Stomach (tissue), 9 donors: ENCODE results near the gene TWF1. TPM values are rescaled to one million over a fixed set of nuclear protein-coding genes. Genes with fewer than 3 reads are reported as not detected.
"Not testable (repeated sequence)": the region's sequence is repeated elsewhere in the genome, so short reads cannot be mapped to it uniquely, and the experiment has no call there.

ENCODE experiments used
- DNase-seq, 2 donors: peaks; one replicate each; pipeline versions ENCODE4 v3.0.0 to v3.0.0-alpha.2; 2013 to 2019
- H3K27ac ChIP-seq, 5 donors: fragments of 200-600 bp in 4 of 5; sonication (generic) in 4 of 5; one replicate each; pipeline ENCODE4 v1.5.1; 2013 to 2019; ENCODE audit warnings: mild to moderate bottlenecking in 1 of 5, moderate library complexity in 1 of 5
- H3K27me3 ChIP-seq, 3 donors: fragments of 200-600 bp; sonication (generic); one replicate each; pipeline ENCODE4 v1.5.1; 2017 to 2019; ENCODE audit warnings: mixed run types in 1 of 3
- H3K36me3 ChIP-seq, 4 donors: fragments of 200-600 bp; sonication (generic); 1 replicate in 3 of 4; 2 replicates in 1 of 4; pipeline ENCODE4 v1.5.1; 2016 to 2019
- H3K4me1 ChIP-seq, 4 donors: fragments of 200-600 bp; sonication (generic); one replicate each; pipeline ENCODE4 v1.5.1; 2016 to 2019
- H3K4me3 ChIP-seq, 4 donors: fragments of 200-600 bp; sonication (generic) in 3 of 4; one replicate each; pipeline ENCODE4 v1.5.1; 2016 to 2019; ENCODE audit warnings: mild to moderate bottlenecking in 1 of 4
- H3K9me3 ChIP-seq, 4 donors: fragments of 200-600 bp; sonication (generic); one replicate each; pipeline ENCODE4 v1.5.1; 2016 to 2019
- EP300 ChIP-seq: sonication (generic); formaldehyde crosslinking; IDR thresholded peaks from one replicate; pipeline ENCODE4 v1.6.1; 2017; ENCODE audit warnings: antibody characterized with exemption
- POLR2A ChIP-seq, 4 donors: fragments of 450-650 bp; IDR thresholded peaks; one replicate each; pipeline ENCODE4 v1.6.1; 2016; ENCODE audit warnings: antibody characterized with exemption in 4 of 4, control low read depth in 2 of 4, mild to moderate bottlenecking in 1 of 4, moderate library complexity in 1 of 4
- POLR2AphosphoS5 ChIP-seq, 3 donors: sonication (generic); formaldehyde crosslinking; IDR thresholded peaks; one replicate each; pipeline ENCODE4 v1.6.1; 2016; ENCODE audit warnings: antibody characterized with exemption in 3 of 3
- WGBS, 5 donors: extraction: QIAGEN DNeasy Blood & Tissue Kit in 3 of 5; methylation state at CpG; one replicate each; pipeline versions ENCODE4 v1.1.5 to v1.1.7; 2013 to 2018; 5-methylcytosine and 5-hydroxymethylcytosine counted together
- intact Hi-C: fragments of 100-400 bp; cut with DNase I; formaldehyde crosslinking; loops from one replicate; pipeline ENCODE4 v1.15.1; 2023; ENCODE audit warnings: low total_unique reads
- polyA plus RNA-seq, 3 donors: library from polyadenylated mRNA; stranded (reverse); fragments of 200-250 nt; gene quantifications; one replicate each; pipeline ENCODE4 v1.2.3, GENCODE V29; 2013
- total RNA-seq, 5 donors: library from RNA; depleted of rRNA; stranded (reverse); fragments of >200 nt; gene quantifications; one replicate each; pipeline versions ENCODE4 v1.1.0 to v1.2.3, GENCODE V29; 2014 to 2016
- TF ChIP-seq, protein P1 (sequence below), 7 experiments: fragments of 450-650 bp in 4 of 7; fragments of 200-600 bp in 3 of 7; sonication (generic) in 3 of 7; IDR thresholded peaks; one replicate each; pipeline ENCODE4 v1.5.1; 2016 to 2019; ENCODE audit warnings: antibody characterized with exemption in 7 of 7, control low read depth in 2 of 7, mild to moderate bottlenecking in 1 of 7
- donor health status: healthy with polysubstance abuse.
- donor health status: Bipolar disorder and iron deficiency.
- donor health status: healthy.

The TWF1 gene
- total and polyA plus RNA-seq, 8 donors, result 44.3 to 164 (median 71.7) TPM

- Histone ChIP-seq H3K27ac (peak overlapping the region; percentile 25 to 97 (median 89)), H3K4me1 (peaks cover 34 to 72% (median 45%) of the 10 kb centered on the region in 4 donors), H3K9me3 (no peaks in the 10 kb centered on the region), H3K36me3 (peaks cover 0 to 19% (median 3%) of the 10 kb centered on the region in 4 donors), H3K4me3 (peak overlapping the region; percentile 61 to 81 (median 66)), H3K27me3 (no peaks in the 10 kb centered on the region)
- intact Hi-C loops, result no loop called here
- DNase-seq, result peak; percentile 26 to 67
- WGBS, 5 donors, result 0 to 2% (median 1%) methylated on average over 16 to 18 of the region's 18 CpGs
- TF ChIP-seq EP300 (no peak), POLR2AphosphoS5 (IDR thresholded peaks at IDR 0.05) (no peak), POLR2A (IDR thresholded peaks at IDR 0.05) (no peak)
- TF ChIP-seq, protein P1, sequence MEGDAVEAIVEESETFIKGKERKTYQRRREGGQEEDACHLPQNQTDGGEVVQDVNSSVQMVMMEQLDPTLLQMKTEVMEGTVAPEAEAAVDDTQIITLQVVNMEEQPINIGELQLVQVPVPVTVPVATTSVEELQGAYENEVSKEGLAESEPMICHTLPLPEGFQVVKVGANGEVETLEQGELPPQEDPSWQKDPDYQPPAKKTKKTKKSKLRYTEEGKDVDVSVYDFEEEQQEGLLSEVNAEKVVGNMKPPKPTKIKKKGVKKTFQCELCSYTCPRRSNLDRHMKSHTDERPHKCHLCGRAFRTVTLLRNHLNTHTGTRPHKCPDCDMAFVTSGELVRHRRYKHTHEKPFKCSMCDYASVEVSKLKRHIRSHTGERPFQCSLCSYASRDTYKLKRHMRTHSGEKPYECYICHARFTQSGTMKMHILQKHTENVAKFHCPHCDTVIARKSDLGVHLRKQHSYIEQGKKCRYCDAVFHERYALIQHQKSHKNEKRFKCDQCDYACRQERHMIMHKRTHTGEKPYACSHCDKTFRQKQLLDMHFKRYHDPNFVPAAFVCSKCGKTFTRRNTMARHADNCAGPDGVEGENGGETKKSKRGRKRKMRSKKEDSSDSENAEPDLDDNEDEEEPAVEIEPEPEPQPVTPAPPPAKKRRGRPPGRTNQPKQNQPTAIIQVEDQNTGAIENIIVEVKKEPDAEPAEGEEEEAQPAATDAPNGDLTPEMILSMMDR (IDR thresholded peaks at IDR 0.05), result no peak
These were observed 47.8 kb downstream of the TWF1 start for GRCh38 chr12:43758247-43758727.

DNA sequence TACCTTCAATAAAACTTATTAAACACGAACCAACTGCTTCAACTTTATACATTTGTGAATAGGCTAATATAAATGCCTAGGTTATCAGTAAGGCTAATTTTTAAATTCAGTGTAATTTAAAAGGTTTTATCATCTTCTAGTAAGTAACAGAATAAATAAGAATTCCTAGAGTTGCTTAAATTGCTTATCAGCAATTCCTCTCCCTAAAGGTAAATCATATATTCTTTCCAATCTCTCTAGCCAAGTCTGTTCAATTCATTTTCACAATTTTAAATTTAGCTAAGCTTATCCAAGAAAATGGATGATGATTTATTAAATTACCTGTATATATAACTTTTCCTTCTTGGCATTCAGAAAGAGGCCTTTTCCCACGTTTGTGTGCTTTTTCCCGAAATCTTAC is 52.1 kb downstream of the TWF1 start:
- Histone ChIP-seq H3K9me3 (no peaks in the 10 kb centered on the region), H3K4me1 (peaks cover 8 to 36% (median 15%) of the 10 kb centered on the region in 4 donors), H3K27ac (no peak overlapping the region), H3K36me3 (peaks cover 0 to 26% (median 8%) of the 10 kb centered on the region in 4 donors), H3K27me3 (no peaks in the 10 kb centered on the region), H3K4me3 (no peak overlapping the region)
- DNase-seq, result no peak
- intact Hi-C loops, result no loop called here
- WGBS, 5 donors, result 74 to 88% (median 80%) methylated on average over 3 of the region's 3 CpGs
- TF ChIP-seq POLR2AphosphoS5 (IDR thresholded peaks at IDR 0.05), result no peak
- TF ChIP-seq POLR2A (IDR thresholded peaks at IDR 0.05), result no peak
- TF ChIP-seq EP300, result no peak
- TF ChIP-seq, protein P1 (IDR thresholded peaks at IDR 0.05), result no peak

DNA sequence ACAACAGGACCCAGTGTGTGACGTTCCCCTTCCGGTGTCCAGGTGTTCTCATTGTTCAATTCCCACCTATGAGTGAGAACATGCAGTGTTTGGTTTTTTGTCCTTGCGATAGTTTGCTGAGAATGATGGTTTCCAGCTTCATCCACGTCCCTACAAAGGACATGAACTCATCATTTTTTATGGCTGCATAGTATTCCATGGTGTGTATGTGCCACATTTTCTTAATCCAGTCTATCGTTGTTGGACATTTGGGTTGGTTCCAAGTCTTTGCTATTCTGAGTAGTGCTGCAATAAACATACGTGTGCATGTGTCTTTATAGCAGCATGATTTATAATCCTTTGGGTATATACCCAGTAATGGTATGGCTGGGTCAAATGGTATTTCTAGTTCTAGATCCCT is 54.8 kb downstream of the TWF1 start:
- DNase-seq, H3K9me3 ChIP-seq, H3K4me3 ChIP-seq, H3K27me3 ChIP-seq, H3K27ac ChIP-seq, intact Hi-C loops: not testable (repeated sequence)
- WGBS, 5 donors, result 94 to 100% (median 96%) methylated on average over 4 to 6 of the region's 6 CpGs
- peaks cover 0 to 33% (median 10%) of the 10 kb centered on the region in 4 donors for H3K36me3 ChIP-seq
- H3K4me1 ChIP-seq, result peaks cover 0 to 18% (median 5%) of the 10 kb centered on the region in 4 donors

GRCh38 chr12:43750814-43751213 is 55.3 kb downstream of the TWF1 start:
- 76 to 97% (median 93%) methylated on average over 3 of the region's 3 CpGs for WGBS, 5 donors
- Histone ChIP-seq H3K36me3 (peaks cover 0 to 33% (median 11%) of the 10 kb centered on the region in 4 donors), H3K4me1 (peaks cover 0 to 17% (median 5%) of the 10 kb centered on the region in 4 donors), H3K27me3 (no peaks in the 10 kb centered on the region), H3K4me3 (no peak overlapping the region), H3K9me3 (no peaks in the 10 kb centered on the region), H3K27ac (no peak overlapping the region)
- DNase-seq, result no peak
- TF ChIP-seq EP300 (no peak), POLR2AphosphoS5 (IDR thresholded peaks at IDR 0.05) (no peak), POLR2A (IDR thresholded peaks at IDR 0.05) (no peak)
- TF ChIP-seq, protein P1 (IDR thresholded peaks at IDR 0.05), result no peak
- intact Hi-C loops, result no loop called here

DNA sequence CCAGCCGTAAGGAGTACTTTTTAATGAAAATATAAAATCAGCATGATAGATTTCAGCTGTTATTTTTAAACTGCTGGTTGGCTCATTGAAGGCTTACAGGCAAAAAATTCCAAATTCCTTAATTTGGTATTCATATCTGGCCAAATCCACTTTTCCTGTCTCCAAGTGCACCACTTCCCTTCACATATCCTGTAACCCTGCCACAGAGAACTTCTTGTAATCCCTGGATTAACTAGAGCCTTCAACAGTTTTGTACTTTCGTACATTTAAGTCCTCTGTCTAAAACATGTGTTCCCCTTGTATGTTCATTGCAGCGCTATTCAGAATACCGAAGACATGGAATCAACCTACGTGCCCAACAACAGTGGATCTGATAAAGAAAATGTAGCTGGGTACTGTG is 57.1 kb downstream of the TWF1 start:
- DNase-seq, result no peak
- Histone ChIP-seq H3K9me3 (no peaks in the 10 kb centered on the region), H3K27me3 (no peaks in the 10 kb centered on the region), H3K4me3 (no peak overlapping the region), H3K27ac (no peak overlapping the region), H3K36me3 (peaks cover 6 to 39% (median 26%) of the 10 kb centered on the region in 4 donors), H3K4me1 (peaks cover 0 to 11% (median 5%) of the 10 kb centered on the region in 4 donors)
- intact Hi-C loops, result no loop called here
- TF ChIP-seq POLR2A (IDR thresholded peaks at IDR 0.05), result no peak
- TF ChIP-seq POLR2AphosphoS5 (IDR thresholded peaks at IDR 0.05), result no peak
- TF ChIP-seq EP300, result no peak
- TF ChIP-seq, protein P1 (IDR thresholded peaks at IDR 0.05), result no peak
- 84 to 96% (median 93%) methylated on average over 5 of the region's 5 CpGs for WGBS, 5 donors
